ENCODE results near the gene TPGS1. TPM values are rescaled to one million over a fixed set of nuclear protein-coding genes. Genes with fewer than 3 reads are reported as not detected.
A peak's percentile ranks its signal among the peaks of the same experiment; 100 is the strongest.

The TPGS1 gene
- polyA plus RNA-seq, 10 donors: 3.2 to 11.4 (median 6.1) TPM

DNA sequence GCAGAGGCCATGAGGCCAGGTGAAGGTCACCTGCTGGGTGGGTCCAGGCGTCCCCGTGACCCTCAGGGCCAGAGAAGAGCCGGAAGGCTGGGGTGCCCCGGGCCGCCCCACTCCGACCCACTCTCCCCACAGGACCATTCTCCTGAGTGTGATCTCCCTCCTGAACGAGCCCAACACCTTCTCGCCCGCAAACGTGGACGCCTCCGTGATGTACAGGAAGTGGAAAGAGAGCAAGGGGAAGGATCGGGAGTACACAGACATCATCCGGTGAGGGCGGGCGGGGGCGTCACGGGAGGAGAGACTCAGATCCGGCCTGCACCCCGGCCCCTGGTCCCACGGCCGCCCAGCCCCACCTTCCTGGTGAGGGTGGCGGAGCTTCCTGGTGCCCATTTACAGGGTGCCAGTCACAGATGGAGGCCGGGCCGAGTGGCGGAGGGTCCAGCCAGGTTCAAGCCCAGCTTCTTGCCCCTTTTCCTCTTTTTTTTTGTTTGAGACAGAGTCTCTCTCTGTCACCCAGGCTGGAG, 29.6 kb downstream of the TPGS1 start:
- peak in 1 of 3 donors; percentile 0 for DNase-seq

DNA sequence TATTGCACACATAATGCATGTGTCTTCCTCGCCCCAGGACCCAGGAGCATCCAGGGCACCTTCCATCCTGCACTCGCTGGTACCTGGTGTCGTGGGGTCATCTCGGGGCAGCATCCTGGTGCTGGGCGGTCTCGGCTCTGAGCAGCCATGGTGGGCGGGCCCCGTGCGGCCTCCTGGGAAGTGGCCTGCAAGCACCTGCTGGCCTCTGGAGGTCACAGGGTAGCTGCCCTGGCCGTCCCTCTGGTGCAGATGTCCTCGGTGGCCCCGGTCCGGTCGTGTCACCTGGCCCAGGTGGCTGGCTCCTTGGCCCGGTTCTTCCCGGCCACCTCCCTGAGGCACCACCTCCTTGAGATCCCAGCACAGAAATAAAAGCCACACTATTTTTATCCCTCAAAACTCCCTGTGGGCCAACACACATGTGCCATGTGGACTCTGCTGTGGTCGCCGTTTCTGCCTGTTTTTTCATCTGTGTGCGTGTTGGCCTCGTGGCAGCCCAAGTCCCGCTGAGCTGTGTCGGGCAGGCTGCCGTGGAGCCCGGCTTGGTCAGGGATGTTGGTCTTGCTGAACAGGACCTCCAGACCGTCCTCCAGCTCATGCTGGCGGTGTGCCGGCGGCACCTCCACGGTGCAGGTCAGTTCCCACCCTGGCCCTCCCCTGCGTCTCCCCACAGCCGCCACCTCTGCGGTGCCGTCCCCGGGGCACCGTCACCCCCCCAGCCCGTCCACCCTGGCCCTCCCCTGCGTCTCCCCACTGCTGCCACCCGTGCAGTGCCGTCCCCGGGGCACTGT, 31.5 kb downstream of the TPGS1 start:
- DNase-seq: peak in 1 of 3 donors; percentile 0

DNA sequence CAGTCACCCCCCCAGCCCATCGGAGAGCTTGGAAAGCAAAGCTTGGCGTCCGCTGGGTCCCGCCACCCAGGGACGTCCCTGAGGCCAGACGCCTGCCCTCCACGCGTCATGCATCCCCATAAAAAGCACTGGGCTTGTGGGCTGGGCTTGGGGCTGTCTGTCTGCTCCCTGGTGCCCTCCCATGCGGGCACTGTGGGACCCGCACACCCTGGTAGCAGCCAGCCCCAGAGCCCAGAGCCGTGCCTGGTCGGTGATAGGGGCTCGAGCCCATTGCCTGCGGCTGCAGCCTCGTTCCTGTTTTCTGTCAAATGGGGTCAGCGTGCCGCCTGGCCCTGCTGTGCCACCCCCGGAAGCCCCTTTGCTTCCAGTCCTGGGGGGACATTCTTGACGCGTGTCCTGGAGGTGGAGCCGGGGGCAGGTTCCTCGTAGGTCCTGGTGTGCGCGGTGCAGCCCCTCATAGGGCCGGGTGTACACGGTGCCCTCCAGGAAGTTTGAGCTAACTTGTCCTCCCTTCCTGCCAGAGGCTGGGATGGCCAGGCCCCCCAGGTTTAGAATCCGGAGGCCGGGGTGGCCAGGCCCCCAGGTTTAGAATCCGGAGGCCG, 32.2 kb downstream of the TPGS1 start:
- no peak for DNase-seq

DNA sequence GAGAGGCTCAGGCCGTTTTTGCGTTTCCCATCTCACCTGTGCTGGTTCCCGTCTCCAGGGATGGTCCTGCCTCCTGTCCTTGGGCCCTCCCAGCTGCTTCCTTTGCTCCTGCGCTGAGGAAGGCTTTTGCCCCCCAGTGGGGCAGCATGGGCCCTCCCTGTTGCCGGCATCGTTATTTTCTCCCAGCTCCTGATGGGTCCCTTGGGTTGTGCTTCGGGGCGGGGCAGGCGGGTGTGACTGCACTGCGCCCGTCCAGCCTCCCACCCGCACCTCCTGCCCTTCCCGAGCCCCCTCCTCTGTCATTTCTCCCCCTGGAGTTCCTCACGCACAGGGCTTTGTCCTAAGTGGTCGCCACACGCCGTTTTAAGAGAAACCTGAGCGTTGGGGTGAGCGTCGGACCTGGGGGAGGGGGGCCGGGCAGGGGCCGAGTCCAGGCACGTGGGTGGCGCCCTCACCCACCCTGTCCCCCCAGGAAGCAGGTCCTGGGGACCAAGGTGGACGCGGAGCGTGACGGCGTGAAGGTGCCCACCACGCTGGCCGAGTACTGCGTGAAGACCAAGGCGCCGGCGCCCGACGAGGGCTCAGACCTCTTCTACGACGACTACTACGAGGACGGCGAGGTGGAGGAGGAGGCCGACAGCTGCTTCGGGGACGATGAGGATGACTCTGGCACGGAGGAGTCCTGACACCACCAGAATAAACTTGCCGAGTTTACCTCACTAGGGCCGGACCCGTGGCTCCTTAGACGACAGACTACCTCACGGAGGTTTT, 33.8 kb downstream of the TPGS1 start:
- DNase-seq: peak in 1 of 3 donors; percentile 0

DNA sequence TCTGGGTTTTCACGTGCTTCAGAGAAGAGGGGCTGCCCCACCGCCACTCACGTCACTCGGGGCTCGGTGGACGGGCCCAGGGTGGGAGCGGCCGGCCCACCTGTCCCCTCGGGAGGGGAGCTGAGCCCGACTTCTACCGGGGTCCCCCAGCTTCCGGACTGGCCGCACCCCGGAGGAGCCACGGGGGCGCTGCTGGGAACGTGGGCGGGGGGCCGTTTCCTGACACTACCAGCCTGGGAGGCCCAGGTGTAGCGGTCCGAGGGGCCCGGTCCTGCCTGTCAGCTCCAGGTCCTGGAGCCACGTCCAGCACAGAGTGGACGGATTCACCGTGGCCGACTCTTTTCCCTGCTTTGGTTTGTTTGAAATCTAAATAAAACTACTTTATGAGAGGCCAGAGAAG, 34.4 kb downstream of the TPGS1 start:
- DNase-seq: no peak

DNA sequence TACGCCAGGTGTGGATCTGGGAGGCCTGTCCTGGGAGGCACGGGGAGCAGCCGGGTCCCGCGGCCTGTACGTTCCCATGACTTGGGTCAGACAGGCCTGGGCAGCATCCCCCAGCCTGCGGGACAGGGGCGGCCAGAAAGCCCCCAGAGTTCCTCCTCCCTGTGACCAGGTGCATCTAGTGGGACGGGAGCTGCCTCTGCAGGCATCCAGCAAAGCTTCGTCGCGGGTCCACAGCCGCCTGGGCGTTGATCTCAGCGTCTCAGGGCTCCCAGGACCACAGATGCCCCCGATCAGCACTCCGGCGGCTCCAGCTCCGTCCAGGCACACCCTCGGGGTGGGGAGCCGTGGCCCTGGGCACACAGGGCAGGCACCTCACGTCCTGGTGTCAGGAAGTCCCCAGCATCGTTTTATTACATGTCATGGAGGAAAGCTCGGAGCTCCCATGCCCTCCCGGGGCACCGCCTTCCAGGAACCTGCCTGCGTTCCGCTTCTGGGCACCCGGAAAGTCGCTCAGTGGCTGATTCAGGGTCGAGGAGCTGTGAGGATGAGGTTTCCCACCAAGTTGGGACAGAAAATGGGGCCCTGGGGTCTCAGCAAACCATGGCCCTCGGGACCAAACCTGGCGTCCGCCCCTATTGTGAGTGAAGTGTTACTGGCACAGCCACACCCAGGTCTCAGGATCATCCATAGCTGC, 35.0 kb downstream of the TPGS1 start:
- peak in 1 of 3 donors; percentile 17 for DNase-seq

DNA sequence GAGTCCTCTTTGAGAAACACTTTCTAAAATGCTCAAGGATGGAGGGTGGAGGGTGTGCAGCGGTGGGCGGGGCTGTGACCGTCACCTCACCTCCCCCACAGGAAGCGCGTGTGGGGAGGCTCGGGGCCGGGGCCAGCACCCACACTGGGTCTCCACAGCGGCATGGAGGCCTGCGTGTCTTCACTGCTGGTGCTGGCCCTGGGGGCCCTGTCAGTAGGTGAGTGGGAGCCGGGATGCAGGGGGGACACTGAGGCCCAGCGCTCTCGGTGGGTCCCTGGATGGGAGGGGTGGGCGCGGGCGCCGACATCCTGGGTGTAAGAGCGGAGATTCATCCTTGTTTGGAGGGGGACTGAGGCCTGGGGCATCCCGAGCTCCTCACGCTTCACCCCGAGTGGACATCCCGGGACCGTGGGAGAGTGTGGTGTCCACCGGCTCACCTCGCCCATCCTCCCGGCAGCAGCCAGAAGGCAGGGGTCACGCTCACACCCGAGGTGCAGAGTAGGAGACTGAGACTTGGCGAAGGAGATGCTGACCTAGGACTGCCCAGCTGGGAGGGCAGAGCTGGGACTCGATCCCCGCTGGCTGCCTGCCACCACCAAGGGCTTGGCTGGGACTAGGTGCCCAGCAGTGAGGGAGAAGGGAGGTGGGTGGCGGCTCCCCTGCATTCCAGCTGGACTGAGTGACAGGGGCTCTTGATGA, 36.8 kb downstream of the TPGS1 start, which contains the start of gene GZMM:
Gene GZMM, plus strand, starts transcription at position 144 of the 699 bp plus-strand sequence. Its CDS starts 19 bp downstream, at position 163.
- no peak for DNase-seq

DNA sequence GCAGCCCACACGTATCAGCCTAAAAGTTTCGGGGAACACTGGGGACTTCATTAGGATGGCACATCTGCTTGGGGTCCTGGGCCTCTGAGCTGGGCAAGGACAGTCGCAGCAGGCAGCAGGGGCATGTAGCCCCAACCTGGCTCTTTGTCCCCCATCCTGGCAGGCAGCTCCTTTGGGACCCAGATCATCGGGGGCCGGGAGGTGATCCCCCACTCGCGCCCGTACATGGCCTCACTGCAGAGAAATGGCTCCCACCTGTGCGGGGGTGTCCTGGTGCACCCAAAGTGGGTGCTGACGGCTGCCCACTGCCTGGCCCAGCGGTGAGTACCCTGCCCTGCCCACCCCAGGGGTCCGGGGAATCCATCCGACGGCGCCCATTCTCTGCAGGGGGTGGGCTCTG, 39.8 kb downstream of the TPGS1 start:
- DNase-seq: peak in 1 of 3 donors; percentile 1

DNA sequence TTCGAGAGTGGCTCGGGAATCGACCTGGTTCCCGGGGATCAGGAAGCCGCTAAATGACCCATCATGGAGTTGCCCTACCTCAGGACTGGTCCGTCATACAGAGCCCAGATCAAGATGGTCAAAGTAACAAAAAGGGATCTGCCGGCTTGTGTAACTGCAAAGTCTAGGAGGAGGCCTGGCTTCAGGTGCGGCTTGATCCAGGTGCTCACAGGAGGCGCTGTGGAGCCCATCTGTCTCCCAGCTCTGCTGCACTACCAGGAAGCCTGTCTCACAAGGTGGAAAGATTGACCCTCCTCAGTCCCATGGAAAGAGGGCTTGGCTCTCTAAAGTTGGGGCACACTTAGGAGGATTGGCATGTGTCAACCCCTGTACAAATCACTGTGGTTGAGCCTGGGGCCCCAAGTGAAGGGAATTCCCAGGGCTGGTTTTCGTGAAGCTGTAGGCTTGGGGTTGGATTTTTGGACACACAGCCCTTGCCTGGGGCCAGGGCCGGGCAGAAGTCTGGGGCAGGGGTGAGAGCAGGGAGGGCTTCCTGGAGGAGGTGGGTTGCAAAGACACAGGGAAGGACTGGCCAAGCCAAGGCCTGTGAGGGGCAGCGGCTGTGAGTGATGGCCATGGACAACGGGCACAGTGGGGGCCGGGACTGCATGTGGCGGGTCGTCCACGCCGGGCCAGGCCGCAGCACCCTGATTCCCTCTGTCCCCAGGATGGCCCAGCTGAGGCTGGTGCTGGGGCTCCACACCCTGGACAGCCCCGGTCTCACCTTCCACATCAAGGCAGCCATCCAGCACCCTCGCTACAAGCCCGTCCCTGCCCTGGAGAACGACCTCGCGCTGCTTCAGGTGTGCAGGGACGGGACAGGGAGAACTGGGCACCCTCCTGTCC, 40.8 kb downstream of the TPGS1 start:
- DNase-seq: peak in 1 of 3 donors; percentile 7

DNA sequence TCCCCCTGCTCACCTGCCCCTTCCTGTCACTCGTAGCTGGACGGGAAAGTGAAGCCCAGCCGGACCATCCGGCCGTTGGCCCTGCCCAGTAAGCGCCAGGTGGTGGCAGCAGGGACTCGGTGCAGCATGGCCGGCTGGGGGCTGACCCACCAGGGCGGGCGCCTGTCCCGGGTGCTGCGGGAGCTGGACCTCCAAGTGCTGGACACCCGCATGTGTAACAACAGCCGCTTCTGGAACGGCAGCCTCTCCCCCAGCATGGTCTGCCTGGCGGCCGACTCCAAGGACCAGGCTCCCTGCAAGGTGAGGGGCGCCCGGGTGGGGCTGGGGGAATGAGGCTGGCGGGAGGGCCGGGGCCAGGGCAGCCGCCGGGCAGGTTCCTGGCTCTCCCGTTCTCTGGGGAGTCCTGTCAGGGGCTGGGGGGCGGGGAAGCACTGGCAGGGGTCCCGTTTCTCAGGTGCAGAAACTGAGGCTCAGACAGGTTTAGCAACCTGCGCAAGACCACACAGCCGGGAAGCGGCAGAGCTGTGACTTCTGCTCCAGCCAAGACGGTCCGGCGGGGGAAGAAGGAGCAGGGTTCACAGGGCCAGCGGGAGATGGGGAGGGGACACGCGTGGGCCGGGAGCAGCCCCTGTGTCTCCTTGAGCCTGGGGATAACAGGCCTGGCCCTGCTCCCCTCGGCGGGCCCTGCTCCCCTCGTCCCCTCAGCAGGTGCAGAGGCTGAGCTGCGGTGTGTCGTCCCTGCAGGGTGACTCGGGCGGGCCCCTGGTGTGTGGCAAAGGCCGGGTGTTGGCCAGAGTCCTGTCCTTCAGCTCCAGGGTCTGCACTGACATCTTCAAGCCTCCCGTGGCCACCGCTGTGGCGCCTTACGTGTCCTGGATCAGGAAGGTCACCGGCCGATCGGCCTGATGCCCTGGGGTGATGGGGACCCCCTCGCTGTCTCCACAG, 41.9 kb downstream of the TPGS1 start:
- peak in 1 of 3 donors; percentile 7 for DNase-seq

DNA sequence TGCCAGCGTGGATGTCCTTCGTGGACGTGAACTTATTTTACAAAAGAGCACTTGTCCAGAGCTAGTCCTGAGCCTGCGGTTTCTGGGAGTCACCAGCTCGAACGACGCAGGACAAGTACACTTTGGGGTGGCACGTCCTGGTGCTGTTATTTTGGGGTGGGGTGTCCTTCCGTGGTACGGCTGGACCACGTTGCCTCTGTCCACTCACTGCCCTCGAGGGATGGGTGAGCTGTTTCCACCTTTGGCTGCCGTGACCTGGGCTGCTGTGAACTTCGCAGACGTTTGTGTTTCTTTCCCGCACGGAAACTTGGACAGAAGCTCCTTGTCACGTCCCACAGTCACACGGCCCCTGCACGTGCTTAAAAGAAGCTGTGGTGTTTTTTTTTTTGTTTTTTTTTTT, 47.5 kb downstream of the TPGS1 start:
- DNase-seq: no peak

DNA sequence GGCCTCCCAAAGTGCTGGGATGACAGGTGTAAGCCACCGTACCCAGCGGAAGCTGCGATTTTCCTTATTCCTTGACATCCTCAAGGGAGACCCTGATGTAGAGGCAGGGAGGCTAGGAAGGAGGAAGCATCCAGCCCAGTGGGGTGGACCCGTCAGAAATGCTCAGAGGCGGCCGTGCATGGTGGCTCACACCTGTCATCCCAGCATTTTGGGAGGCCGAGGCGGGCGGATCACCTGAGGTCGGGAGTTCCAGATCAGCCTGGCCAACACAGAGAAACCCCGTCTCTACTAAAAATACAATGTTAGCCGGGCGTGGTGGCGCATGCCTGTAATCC, 48.1 kb downstream of the TPGS1 start:
- no peak for DNase-seq

DNA sequence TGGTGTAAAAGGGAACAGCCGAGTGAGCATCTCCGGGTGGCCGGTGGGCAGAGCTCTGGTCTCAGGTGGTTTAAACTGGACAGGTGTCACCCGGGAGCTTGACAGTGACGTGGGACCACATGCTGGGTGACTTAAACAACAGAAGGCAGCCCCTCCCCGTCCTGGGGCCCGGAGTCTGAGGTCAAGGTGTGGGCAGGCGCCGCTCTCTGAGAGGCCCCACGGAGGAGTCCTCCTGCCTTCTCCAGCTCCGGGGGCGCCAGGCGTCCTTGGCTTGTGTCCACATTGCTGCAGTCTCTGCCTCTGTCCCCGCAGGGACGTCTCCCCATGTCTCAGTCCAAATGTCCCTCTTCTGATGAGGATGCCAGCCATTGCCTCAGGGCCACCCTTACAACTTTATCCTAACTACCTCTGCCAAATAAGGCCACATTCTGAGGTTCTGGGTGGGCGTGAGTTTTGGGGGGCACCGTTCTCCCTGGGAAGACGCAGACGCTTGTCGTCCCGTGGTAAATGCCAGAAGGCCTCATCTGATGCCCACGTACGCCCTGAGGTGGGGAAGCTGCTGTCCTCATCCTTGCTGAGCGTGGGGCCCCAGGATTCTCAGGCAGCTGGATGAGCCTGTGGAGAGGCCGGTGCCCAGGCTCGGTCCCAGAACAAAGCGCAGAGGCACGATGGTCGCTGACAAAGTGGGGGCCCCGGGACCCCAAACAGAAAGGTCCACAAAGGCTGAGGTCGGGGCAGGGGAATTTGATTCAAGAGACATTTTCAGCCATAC, 49.5 kb downstream of the TPGS1 start:
- no peak for DNase-seq

DNA sequence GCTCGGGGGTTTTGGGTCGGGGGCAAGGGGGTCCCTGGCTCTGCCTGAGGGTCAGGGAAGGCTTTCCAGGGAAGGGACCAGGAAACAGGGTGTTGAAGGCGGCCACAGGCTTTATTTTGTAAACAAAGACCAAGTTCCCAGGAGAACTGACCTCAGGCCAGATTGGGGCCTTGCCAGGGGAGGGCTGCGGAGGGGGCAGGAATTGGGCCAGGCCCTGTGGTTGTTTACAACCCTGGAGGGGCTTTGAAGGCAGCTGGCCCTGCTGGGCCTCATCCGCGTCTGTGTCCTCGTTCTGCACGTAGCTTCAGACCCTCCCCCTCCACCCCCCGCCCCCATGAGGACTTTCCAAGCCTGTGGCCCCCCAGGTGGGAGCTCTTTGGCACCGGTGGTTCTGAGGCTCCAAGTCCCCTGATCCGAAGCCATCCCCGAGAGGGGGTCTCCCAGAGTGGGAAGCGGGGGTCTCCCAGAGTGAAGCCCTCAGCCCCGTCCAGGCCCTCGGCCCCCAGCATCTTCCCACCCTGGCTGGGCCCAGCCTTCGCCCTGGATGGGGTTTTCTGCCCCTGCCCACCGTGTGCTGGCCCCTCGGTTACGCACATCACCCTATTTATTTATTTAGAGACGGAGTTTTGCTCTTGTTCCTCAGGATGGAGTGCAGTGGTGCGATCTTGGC, 51.6 kb downstream of the TPGS1 start:
- peak in 2 of 3 donors; percentile 22 to 49 for DNase-seq

DNA sequence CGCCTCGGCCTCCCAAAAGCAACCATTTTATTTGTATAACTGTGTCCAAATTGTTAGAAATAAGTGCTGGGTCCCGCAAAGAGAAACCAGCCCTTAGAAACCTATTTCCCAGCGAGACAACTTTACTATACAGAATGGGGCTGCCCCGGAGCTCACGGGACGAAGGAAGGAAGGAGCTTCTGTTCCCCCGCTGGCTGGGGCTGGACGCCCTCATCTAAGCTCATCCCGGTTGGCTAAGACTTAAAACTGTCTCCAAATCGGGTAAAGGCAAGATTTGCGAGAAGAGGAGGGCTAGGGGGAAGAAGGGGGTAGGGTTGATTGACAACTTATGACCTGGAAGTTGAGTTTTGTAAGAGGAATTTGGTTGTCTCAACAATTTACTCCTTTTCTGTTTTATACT, 52.8 kb downstream of the TPGS1 start:
- no peak for DNase-seq

DNA sequence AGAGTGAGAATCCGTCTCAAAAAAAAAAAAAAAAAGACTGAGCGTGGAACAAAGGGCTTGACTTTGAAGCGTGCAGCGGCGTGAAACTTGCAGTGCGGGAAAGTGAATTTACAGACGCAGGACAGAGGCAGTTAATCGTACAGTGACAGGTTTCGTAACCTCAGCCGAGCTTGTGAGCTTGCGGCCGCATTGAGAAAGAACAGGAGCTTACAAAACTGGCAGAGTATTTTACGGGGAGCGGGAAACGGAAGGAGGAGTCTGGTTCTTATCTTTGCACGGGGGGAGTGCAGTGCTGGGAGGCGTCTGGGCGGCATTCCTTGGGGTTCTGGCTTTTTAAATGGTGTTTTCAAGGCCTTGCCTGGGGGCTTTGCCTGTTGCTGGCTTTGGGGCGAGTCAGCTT, 59.1 kb downstream of the TPGS1 start:
- DNase-seq: peak in 1 of 3 donors; percentile 19

DNA sequence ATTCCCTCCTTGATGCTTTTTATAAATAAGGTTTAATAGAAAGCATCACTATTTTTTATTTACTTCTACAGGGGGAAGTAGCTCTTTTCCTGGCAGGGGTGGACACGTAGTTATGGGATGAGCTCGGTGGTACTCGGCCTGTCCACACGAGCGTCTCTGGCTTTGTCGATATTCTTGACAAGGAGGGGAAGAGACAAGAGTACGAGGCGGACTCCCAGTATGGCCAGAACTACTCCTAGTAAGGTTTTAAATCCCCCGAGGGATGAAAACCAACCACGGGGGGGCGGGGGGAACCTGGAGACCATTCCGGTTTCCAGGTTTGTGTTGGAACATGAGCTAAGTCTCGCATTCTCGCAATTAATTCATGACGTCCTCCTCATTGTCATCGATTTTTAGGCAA, 59.5 kb downstream of the TPGS1 start:
- DNase-seq: no peak
